H9 (cell line): Measurements from ENCODE around the gene MSANTD1. TPM values are rescaled to one million over a fixed set of nuclear protein-coding genes. Genes with fewer than 3 reads are reported as not detected.

ENCODE experiments used
- DNase-seq: peaks from one replicate; pipeline ENCODE4 v3.0.0-alpha.2; 2017
- H2AFZ ChIP-seq: one replicate; pipeline ENCODE4 v1.6.1; 2013; ENCODE audit warnings: mild to moderate bottlenecking, low read length, control low read depth, moderate library complexity
- H2AK5ac ChIP-seq: 2 replicates; pipeline ENCODE4 v1.6.1; 2013; ENCODE audit warnings: low read length, control low read depth, mixed read lengths; ENCODE audit not compliant: insufficient read length
- H2BK120ac ChIP-seq: one replicate; pipeline ENCODE4 v1.6.1; 2013; ENCODE audit warnings: low read depth, mild to moderate bottlenecking, low read length, control low read depth, inconsistent platforms; ENCODE audit not compliant: poor library complexity, severe bottlenecking
- H2BK12ac ChIP-seq: 2 replicates; pipeline ENCODE4 v1.6.1; 2013; ENCODE audit warnings: low read length, control low read depth, mixed read lengths, low read depth; ENCODE audit not compliant: insufficient read length
- H2BK15ac ChIP-seq: 2 replicates; pipeline ENCODE4 v1.6.1; 2013; ENCODE audit warnings: low read depth, low read length, control low read depth
- H2BK20ac ChIP-seq: one replicate; pipeline ENCODE4 v1.6.1; 2013; ENCODE audit warnings: low read depth, mild to moderate bottlenecking, low read length, control low read depth, inconsistent platforms; ENCODE audit not compliant: poor library complexity, severe bottlenecking
- H2BK5ac ChIP-seq: 2 replicates; pipeline ENCODE4 v1.6.1; 2013; ENCODE audit warnings: low read length, control low read depth, mixed read lengths; ENCODE audit not compliant: insufficient read length
- H3K14ac ChIP-seq: 2 replicates; pipeline ENCODE4 v1.6.1; 2013; ENCODE audit warnings: low read length, control low read depth; ENCODE audit not compliant: insufficient read depth
- H3K18ac ChIP-seq: 2 replicates; pipeline ENCODE4 v1.6.1; 2013; ENCODE audit warnings: low read depth, mild to moderate bottlenecking, mixed read lengths, low read length, control low read depth; ENCODE audit not compliant: insufficient read length
- H3K23ac ChIP-seq: 2 replicates; pipeline ENCODE4 v1.6.1; 2013; ENCODE audit warnings: low read length, control low read depth, mixed read lengths, low read depth; ENCODE audit not compliant: insufficient read length
- H3K23me2 ChIP-seq: 2 replicates; pipeline ENCODE4 v1.6.1; 2013; ENCODE audit warnings: low read depth, mild to moderate bottlenecking, mixed read lengths, low read length, control low read depth; ENCODE audit not compliant: insufficient read length, poor library complexity, severe bottlenecking
- H3K27ac ChIP-seq: 2 replicates; pipeline ENCODE4 v1.5.1; 2013; ENCODE audit warnings: low read length, control low read depth, mixed read lengths, low read depth; ENCODE audit not compliant: insufficient read length
- H3K27me3 ChIP-seq: 2 replicates; pipeline ENCODE4 v1.6.1; 2013; ENCODE audit warnings: low read length, control low read depth, inconsistent platforms; ENCODE audit not compliant: insufficient read depth
- H3K4ac ChIP-seq: 2 replicates; pipeline ENCODE4 v1.6.1; 2013; ENCODE audit warnings: low read depth, mild to moderate bottlenecking, control low read depth, inconsistent platforms, low read length, moderate library complexity
- H3K4me1 ChIP-seq: 2 replicates; pipeline ENCODE4 v1.6.1; 2013; ENCODE audit warnings: low read length, control low read depth, inconsistent platforms; ENCODE audit not compliant: insufficient read depth
- H3K4me2 ChIP-seq: 2 replicates; pipeline ENCODE4 v1.6.1; 2013; ENCODE audit warnings: low read length, control low read depth, mixed read lengths; ENCODE audit not compliant: insufficient read length, insufficient read depth
- H3K56ac ChIP-seq: 2 replicates; pipeline ENCODE4 v1.6.1; 2013; ENCODE audit warnings: low read depth, mild to moderate bottlenecking, mixed read lengths, low read length, control low read depth; ENCODE audit not compliant: insufficient read length
- H3K79me1 ChIP-seq: 2 replicates; pipeline ENCODE4 v1.6.1; 2013; ENCODE audit warnings: low read depth, mild to moderate bottlenecking, moderate library complexity, low read length, control low read depth, inconsistent platforms; ENCODE audit not compliant: insufficient read depth, poor library complexity, severe bottlenecking
- H3K79me2 ChIP-seq: 2 replicates; pipeline ENCODE4 v1.6.1; 2013; ENCODE audit warnings: low read length, control low read depth, inconsistent platforms; ENCODE audit not compliant: insufficient read depth
- H3K9ac ChIP-seq: 2 replicates; pipeline ENCODE4 v1.6.1; 2013; ENCODE audit warnings: low read length, control low read depth, mixed read lengths; ENCODE audit not compliant: insufficient read length; ENCODE audit errors: extremely low read depth
- H3K9me3 ChIP-seq: one replicate; pipeline ENCODE4 v1.6.1; 2013; ENCODE audit warnings: low read depth, low read length, inconsistent platforms; ENCODE audit not compliant: control insufficient read depth
- H3T11ph ChIP-seq: one replicate; pipeline ENCODE4 v1.6.1; 2013; ENCODE audit warnings: mild to moderate bottlenecking, low read length, control low read depth, inconsistent platforms
- H4K20me1 ChIP-seq: one replicate; pipeline ENCODE4 v1.6.1; 2013; ENCODE audit not compliant: control insufficient read depth, insufficient read length, insufficient read depth
- H4K5ac ChIP-seq: 2 replicates; pipeline ENCODE4 v1.6.1; 2013; ENCODE audit warnings: low read depth, mild to moderate bottlenecking, mixed read lengths, low read length, control low read depth; ENCODE audit not compliant: insufficient read length
- H4K8ac ChIP-seq: replicated peaks from 2 replicates; pipeline ENCODE4 v1.6.1; 2013; ENCODE audit warnings: low read length, control low read depth, mixed read lengths, low read depth; ENCODE audit not compliant: insufficient read length
- H4K91ac ChIP-seq: 2 replicates; pipeline ENCODE4 v1.6.1; 2013; ENCODE audit warnings: low read depth, mild to moderate bottlenecking, moderate library complexity, mixed read lengths, low read length, control low read depth; ENCODE audit not compliant: insufficient read length
- H3K27ac Mint-ChIP-seq, 3 experiments: 2 replicates in 2 of 3; 3 replicates in 1 of 3; pipeline ENCODE4 v1.8.0; 2020 to 2021; ENCODE audit warnings: mixed read lengths in 3 of 3, mild to moderate bottlenecking in 1 of 3, moderate library complexity in 1 of 3
- H3K27me3 Mint-ChIP-seq: 2 replicates; pipeline ENCODE4 v1.8.0; 2021; ENCODE audit warnings: low read depth, mild to moderate bottlenecking, moderate library complexity, mixed read lengths
- H3K36me3 Mint-ChIP-seq, 3 experiments: 2 replicates in 2 of 3; 3 replicates in 1 of 3; pipeline ENCODE4 v1.8.0; 2020 to 2021; ENCODE audit warnings: low read depth in 3 of 3, mixed read lengths in 3 of 3; ENCODE audit not compliant: insufficient read depth in 1 of 3
- H3K4me1 Mint-ChIP-seq, 2 experiments: 2 replicates each; pipeline ENCODE4 v1.8.0; 2020; ENCODE audit warnings: mixed read lengths in 2 of 2
- H3K4me3 Mint-ChIP-seq, 2 experiments: 2 replicates in 1 of 2; 3 replicates in 1 of 2; pipeline ENCODE4 v1.8.0; 2020 to 2021; ENCODE audit warnings: mild to moderate bottlenecking in 2 of 2, mixed read lengths in 2 of 2, moderate library complexity in 1 of 2
- H3K9me3 Mint-ChIP-seq, 2 experiments: 2 replicates in 1 of 2; 3 replicates in 1 of 2; pipeline ENCODE4 v1.8.0; 2020; ENCODE audit warnings: mild to moderate bottlenecking in 2 of 2, mixed read lengths in 2 of 2, moderate library complexity in 1 of 2
- CTCF ChIP-seq: fragments of 200-600 bp; sonication (generic); conservative IDR thresholded peaks from 3 replicates; pipeline ENCODE4 v1.8.0; 2021; ENCODE audit warnings: antibody characterized with exemption, mild to moderate bottlenecking
- WGBS: extraction: QIAGEN DNeasy Blood & Tissue Kit; methylation state at CpG from one replicate; pipeline ENCODE4 v1.1.7; 2013; ENCODE audit warnings: missing lambda C conversion rate, low lambda C conversion rate, mixed read lengths; ENCODE audit not compliant: insufficient read length; ENCODE audit errors: extremely low coverage; 5-methylcytosine and 5-hydroxymethylcytosine counted together
- total RNA-seq: library from RNA; stranded (reverse); gene quantifications from 2 replicates; pipeline ENCODE4 v1.2.1, GENCODE V29; 2021

MSANTD1 gene
- total RNA-seq, 1 experiment from 2014 or later = 0.83 TPM

GRCh38 chr4:3252831-3253641 is 4.1 kb downstream of the MSANTD1 start:
- Histone ChIP-seq H3K9ac (no peak overlapping the region), H3K4me2 (no peak overlapping the region), H3K4ac (no peak overlapping the region), H3K14ac (no peak overlapping the region), H3K79me2 (no peaks in the 10 kb centered on the region), H3T11ph (no peak overlapping the region), H4K8ac (no peak overlapping the region), H3K18ac (no peak overlapping the region), H2BK15ac (no peak overlapping the region), H4K91ac (no peak overlapping the region), H2AFZ (no peak overlapping the region), H3K4me1 (no peaks in the 10 kb centered on the region; the same call in 1 of the 2 replicates), H2BK20ac (no peak overlapping the region), H3K9me3 (no peaks in the 10 kb centered on the region), H3K23me2 (no peaks in the 10 kb centered on the region), H2BK12ac (no peak overlapping the region), H3K79me1 (no peaks in the 10 kb centered on the region), H3K27me3 (no peaks in the 10 kb centered on the region), H2BK5ac (no peak overlapping the region), H3K56ac (no peak overlapping the region), H2AK5ac (no peak overlapping the region), H4K20me1 (peaks cover 4% of the 10 kb centered on the region), H3K23ac (no peak overlapping the region), H4K5ac (no peak overlapping the region), H3K27ac (no peak overlapping the region), H2BK120ac (no peak overlapping the region)
- no CpG with 5 or more reads among the region's 38 CpGs for WGBS
- no peak for TF ChIP-seq CTCF
- Mint-ChIP-seq H3K27ac (no peak overlapping the region; a peak in 1 of 7 replicates), H3K4me3 (no peak overlapping the region), H3K36me3 (no peaks in the 10 kb centered on the region), H3K27me3 (no peaks in the 10 kb centered on the region; the same call in 1 of the 2 replicates), H3K4me1 (peaks cover 4 to 11% of the 10 kb centered on the region in 2 experiments), H3K9me3 (no peaks in the 10 kb centered on the region)
- peak; percentile 27 for DNase-seq
